NCI-H1048 (cell line): Measurements from ENCODE around the gene CCDC61.

Source experiments
- DNase-seq: peaks from one replicate; lab custom pipeline; 2025; lab: John Stamatoyannopoulos, UW

CCDC61 gene

DNA sequence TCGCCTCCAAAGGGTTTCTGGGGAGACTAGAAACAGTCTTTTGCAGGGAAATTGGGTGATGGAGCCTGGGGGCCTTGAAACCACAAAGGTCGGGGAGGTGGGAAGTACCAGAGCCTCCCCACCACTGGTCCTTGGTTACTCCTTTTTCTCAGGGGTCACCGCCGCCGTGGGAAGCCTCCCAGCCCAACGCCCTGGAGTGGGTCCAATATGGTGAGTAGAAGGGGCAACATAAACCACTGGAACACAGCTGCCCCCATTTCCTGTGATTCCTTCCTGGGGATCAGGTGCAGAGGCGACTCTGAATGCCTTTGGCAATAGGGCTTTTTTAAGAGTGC is 21.8 kb downstream of the CCDC61 start:
- DNase-seq: no peak

GRCh38 chr19:46017874-46018675 is 22.8 kb downstream of the CCDC61 start:
- DNase-seq: no peak

DNA sequence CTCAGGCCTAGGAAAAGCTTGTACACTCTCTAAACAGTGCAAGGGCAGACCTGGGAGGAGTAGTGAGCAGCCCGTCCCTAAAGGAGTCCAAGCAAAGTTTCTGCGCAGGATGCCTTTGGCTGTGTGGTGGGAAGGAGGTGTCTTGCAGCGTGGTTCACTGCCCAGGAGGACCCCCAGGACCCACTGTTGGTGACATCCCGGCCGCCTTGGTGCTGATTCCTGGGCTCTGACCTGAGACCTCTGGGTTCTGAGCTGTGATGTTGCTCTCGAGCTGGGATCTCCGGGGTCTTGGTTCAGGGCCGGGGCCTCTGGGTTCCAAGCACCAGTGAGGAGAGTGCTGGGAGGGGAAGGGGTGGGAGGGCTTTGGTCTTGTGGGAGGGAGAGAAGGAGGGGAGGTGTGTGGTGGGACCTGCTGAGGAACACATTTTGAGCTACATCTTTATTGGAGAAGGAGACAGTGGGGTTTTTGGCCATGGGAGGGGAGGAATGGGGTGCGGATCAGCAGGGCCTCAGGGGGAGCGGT is 23.5 kb downstream of the CCDC61 start:
- DNase-seq: no peak

- no peak for DNase-seq
These were observed 24.0 kb downstream of the CCDC61 start for GRCh38 chr19:46019270-46019669.

- no peak for DNase-seq
These were observed 25.5 kb downstream of the CCDC61 start for GRCh38 chr19:46020819-46021125.

DNA sequence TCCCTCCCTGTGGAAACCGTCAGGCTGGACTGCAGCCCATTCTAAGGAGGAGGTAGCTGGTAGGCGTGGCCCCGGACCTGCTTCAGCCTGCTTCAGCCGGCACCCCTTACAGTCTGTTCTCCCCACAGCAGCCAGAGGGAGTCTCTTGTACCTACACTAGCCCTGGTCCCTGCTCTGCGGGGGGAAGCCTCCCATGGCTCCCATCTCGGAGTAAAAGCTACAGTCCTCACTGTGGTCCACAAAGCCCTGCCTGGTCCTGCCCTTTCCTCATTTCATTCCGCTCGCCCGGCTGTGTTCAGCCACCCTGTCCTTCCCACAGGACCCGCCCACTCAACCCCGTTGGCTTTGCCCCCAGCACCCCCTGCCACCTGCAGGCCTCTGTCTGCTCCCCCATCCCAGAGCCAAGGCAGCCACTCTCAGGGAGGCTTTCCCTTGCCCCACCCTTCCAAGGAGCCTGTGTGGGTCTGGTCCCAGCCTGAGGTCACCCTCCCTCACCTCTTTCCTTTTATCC is 26.3 kb downstream of the CCDC61 start:
- DNase-seq: no peak

DNA sequence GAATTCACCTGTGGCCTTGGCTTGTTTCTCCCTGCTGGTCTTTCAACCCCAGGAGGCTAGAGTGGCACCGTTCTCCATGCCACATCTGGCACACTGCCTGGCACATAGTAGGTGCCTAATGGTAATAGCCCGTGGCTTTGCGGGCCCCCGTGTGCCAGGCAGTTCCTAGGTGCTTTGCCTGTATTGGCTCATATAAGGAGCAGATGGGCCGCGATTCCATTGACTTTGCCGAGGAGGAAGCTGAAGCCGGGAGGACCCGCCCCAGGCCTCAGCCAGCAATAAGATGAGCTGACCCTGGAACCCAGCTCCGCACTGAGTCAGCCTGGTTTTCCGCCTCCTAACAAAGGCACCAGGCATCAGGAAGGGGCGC is 26.8 kb downstream of the CCDC61 start:
- DNase-seq: no peak

- DNase-seq: no peak
These were observed 27.4 kb downstream of the CCDC61 start, which contains the start of gene PGLYRP1 for GRCh38 chr19:46022431-46023310. PGLYRP1 (minus strand) TSS chr19:46023053; CDS start chr19:46023021, 32 bp downstream.

DNA sequence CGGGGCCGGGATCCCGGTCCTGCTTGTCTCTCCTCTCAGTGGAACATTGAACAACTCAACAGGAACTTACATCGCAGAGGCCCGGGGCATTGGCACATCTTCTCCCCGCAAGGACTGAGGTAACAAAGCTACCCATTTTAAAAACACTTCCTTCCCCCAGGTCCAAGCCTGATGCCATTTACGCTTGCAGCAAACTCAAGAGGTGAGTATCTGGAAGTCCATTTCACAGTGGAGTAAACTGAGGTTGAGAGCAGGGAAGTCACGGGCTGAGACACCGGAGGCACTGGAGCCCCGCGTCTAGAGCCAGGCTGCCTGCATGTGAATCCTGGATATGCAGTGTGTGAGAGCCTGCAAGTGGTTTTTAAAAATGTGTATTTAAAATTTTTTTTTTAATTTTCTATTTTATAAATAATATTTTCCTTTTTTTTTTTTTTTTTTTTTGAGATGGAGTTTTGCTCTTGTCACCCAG is 28.1 kb downstream of the CCDC61 start:
- DNase-seq: no peak

GRCh38 chr19:46025835-46026234 is 30.6 kb downstream of the CCDC61 start:
- DNase-seq: no peak

DNA sequence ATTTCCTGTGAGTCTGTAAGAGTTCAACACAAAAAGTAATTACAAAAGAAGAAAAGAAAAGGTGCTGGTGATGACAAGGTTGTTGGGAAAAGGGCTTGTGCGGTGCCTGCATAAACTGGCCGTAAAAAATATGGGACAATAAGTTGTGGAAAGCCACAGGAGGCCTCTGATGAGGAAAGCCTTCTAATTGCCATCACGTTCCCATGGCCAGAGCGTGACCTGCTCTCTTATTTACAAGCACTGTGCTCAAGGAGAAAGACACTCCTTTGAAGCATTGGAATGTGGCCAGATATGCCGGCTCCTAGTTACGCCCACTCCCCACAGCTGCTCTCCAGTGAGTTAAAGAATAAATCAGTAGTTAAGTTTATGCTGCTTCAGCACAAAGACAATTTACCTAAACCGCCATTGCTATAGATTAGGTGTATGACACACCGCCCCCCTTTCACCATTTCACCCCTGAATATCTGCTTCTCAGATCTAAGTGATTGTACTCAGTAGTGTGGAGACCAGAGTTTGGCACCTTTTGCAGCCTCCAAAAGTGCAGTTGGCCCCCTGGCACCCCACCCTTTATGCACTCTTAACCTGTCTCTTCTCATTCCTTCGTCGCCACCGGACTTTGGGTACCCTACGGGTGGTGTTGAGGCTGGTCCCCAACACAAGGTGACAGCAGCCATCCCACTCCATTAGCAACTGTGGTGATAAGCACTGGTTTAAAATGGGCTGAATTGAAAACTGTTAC is 35.7 kb downstream of the CCDC61 start:
- DNase-seq: no peak

DNA sequence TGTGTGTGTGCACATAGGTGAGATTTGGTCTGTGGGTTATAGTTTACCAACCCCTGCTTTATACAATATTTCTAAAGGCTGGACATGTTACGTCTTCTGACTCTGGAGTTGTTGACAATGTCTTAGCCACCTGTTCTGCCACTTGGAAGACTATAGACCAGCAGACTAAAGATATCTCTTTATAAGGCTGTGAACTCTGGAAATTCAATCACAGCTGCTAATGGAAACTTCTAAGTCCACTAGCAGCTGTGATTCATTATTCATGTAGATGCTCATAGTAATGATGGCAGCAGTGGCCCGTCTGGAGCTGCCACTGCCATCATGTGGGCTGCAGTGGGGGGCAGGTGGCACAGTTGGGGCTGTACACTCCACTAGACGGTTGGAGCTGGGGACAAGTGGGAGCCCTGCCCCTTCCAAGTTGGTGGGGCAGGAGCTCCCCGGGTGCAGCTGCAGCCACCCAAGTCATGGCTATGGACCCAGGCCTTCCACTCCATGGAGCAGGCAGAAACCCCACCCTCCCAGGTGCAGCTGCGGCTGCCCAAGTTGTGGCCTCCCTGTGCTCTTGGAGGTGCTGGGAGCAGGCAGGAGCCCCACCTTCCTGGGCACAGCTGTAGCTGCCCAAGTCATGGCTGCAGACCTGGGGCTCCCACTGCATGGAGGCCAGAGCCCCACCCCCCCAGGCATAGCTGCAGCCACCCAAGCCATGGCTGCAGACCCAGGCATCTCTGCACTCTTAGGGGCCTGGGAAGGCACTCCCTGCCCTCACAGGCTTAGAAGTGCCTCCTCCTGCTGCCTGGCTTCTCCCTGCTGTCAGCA is 36.7 kb downstream of the CCDC61 start:
- DNase-seq: no peak

- no peak for DNase-seq
These were observed 37.3 kb downstream of the CCDC61 start for GRCh38 chr19:46032597-46033025.

GRCh38 chr19:46033401-46033800 is 38.1 kb downstream of the CCDC61 start:
- DNase-seq: no peak

- DNase-seq: no peak
These were observed 40.3 kb downstream of the CCDC61 start for GRCh38 chr19:46035546-46035945.

DNA sequence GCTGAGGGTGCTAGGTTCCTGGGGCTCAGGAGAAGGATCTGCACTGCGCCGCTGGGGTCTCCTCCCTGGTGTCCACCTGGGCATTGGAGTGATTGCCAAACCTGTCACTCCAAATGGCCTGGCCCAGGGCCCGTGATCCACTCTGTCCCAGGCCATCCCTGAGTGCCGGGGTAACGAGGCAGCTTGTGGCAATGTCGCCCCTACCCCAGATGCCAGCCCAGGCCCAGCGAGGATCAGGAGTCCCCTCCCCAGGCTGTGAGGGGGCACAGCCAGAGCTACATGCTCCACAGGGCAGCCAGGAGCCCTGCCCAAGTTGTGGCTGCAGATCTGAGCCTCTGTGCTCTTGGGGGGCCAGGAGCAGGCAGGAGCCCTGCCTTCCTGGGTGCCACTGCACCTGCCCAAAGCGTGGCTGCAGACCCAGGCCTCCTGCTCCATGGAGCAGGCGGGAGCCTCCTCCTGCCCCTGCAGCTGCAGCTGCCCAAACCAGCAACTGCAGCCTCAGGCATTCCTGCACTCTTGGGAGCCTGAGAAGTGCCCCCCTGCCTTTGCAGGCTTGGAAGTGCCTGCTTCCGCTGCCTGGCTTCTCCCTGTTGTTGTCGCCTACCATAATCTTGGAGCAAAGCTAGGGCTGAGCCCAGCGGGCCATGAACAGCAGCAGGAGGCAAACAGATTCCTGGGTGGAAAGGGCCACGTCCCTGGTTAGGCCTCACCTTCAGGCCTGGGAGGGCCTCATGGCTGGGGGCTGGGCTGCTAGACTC is 40.9 kb downstream of the CCDC61 start:
- DNase-seq: no peak

DNA sequence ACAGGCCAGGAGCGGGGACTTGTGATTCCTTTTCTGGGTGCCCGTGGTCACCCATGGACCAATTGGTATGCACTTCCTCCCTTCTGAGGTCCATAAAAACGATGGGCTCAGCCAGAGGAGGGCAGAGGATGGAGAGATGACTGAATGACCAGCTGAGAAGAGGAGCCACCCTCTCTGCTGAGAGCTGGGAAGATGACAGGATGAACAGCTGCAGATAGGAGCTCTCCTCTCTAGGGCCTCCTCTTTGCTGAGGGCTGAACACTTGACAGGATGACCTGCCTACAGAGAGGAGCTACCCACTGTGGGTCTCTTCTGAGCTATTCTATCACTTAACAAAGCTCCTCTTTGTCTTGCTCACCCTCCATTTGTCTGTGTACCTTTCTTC is 41.5 kb downstream of the CCDC61 start:
- DNase-seq: no peak

- DNase-seq: no peak
These were observed 44.9 kb downstream of the CCDC61 start for GRCh38 chr19:46040125-46040524.

GRCh38 chr19:46040952-46041500 is 45.8 kb downstream of the CCDC61 start, which contains the start of gene IGFL4:
IGFL4 (minus strand) TSS chr19:46041002; CDS start chr19:46040962, 40 bp downstream.
- DNase-seq: no peak

DNA sequence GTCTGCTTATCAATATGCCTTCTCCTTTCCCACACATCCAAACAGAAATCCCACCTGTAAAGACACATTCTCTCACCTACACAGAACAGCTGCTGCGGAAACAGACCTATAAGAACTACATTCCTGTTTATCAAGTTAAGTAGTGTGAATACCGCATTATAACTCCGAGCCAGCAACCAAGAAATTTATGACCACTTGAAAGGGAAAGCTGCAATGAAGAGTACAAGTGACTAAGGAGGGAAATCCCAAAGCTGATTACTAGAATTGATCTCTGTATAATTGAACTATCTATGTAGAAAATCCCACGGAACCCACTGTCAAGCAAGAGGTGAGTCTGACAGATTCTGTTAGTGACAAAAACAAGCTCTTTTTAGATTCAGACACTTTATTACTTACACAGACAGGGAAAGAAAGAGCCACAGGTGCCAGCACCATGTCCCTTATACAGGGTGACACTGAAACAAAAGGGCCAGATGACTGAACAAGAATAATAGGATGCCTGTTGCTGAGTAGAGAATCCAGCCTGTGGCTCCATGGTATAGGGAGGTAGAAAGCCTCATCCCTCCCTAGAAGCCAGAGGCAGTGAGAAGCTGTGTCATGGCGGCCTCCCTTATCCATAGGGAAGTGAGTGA is 47.1 kb downstream of the CCDC61 start:
- no peak for DNase-seq
